GM18505 (cell line): ENCODE measurements around the gene FGD5.

Experiments
- ATAC-seq: cut with Tn5 transposase; IDR thresholded peaks from one replicate; pipeline ENCODE4 v1.9.1; 2021; ENCODE audit not compliant: unreplicated experiment
- POLR2A ChIP-seq: IDR thresholded peaks from 4 replicates; pipeline ENCODE4 v1.6.1; 2011; ENCODE audit warnings: borderline replicate concordance; ENCODE audit not compliant: insufficient read depth, insufficient read length; ENCODE audit errors: extremely low read depth

Gene FGD5

DNA sequence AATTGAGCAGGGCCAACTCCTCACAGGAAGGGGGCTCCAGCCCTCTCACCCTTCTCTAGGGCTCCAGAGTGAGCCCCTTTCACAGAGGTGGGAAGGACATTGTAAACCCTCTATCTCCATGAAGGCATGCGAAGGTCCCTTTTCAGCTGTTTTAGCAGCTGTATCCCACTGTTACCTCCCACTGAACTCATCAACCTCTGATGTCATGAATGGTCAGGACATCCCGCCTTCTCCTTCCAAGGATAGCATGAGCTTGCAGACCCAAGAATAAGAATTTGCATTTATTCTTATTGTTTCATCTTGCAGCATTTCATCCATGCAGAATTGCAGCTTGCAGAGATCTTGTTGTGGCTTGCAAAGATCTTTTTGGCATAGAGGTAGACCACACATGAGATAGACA is 24.3 kb upstream of the FGD5 start:
- no peak for ATAC-seq
- TF ChIP-seq POLR2A = no peak

DNA sequence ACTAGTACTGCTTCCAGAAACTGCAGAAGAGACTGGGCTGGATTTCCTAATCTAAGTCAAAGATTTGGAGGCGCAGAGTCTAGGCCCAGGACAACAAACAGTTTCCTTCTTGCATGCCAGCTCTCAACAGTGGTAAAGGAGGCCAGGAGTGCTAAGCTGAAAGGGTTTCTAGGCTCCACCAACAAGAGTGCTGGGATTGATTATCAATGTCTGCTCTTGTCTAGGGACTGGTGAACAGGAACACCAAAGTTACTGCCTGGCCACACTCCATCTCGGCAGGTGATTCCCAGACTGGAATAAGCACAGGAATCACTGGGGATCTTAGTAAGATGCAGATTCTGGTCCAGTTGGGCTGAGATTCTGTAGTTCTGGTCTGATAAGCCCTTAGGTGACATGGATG is 22.8 kb upstream of the FGD5 start:
- no peak for TF ChIP-seq POLR2A
- no peak for ATAC-seq

DNA sequence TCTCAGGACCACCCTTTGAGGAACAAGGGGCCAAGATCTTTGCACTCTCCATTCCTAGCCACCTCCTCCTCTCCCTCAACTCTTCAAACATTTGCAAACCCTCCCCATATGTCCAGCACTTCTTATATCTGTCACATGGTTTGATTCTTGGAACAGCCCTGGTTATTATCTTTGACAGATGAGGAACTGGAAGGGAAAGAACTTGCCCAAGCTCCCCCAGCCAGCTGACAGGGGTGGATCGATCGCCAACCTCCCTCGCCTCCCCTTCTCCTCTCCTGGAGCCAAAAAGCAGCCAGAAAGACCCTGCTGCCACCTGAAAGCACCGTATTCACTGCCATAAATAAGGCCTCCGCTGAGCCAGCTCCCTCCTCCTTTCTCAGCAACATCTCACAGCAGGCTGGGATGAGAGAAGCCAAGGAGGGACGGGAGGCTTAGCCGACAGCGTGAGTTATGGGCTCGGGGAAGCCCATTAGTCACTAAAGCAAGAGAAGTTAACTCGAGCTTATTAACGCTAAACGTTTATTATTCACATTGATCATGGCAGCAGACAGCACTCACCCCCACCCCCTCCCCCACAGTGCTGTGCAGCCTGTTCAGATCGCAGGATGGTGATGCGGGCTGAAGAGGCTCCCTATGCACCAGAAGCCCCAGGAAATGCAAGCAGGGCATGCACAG is 22.2 kb upstream of the FGD5 start:
- ATAC-seq = no peak
- TF ChIP-seq POLR2A = no peak

GRCh38 chr3:14797731-14798130 is 21.0 kb upstream of the FGD5 start:
- no peak for ATAC-seq
- TF ChIP-seq POLR2A = no peak

DNA sequence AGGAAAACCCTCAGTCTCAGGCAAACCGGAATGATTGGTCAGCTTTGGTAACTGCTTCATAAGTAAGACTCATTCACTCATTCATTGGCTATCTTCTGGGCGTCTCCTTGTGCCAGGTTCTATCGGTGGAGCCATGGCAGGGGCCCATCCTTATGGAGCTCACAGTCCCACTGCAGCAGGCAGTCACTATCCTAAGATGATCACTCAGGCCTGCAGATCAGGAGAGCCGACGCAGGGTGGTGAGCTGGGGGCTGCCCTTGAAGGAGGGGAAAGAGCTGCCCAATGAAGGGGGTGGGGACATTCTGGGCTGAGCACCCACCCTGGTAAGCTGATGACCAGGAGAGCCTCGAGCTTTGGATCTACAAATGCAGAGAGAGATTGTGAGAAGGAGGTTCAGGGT is 20.5 kb upstream of the FGD5 start:
- TF ChIP-seq POLR2A = no peak
- no peak for ATAC-seq

DNA sequence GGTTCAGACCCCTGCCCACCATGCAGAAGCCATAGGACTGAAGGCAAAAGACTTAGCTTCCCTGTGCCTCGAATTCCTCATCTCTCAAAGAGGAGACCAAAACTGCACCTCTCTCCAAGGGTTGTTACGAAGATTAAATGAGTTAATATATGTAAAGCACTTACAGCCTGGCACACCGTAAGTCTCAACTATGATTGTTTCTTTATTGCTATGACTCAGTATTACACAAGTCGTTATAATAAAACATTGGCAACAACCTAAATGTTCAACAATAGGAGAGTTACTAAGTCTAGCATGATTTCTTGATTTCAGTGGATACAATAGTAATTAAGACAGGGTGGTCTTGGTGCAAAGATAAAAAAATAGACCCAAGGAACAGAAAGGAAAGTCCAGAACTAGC is 19.6 kb upstream of the FGD5 start:
- ATAC-seq = no peak
- no peak for TF ChIP-seq POLR2A

GRCh38 chr3:14801031-14801430 is 17.7 kb upstream of the FGD5 start:
- ATAC-seq = no peak
- TF ChIP-seq POLR2A = no peak

DNA sequence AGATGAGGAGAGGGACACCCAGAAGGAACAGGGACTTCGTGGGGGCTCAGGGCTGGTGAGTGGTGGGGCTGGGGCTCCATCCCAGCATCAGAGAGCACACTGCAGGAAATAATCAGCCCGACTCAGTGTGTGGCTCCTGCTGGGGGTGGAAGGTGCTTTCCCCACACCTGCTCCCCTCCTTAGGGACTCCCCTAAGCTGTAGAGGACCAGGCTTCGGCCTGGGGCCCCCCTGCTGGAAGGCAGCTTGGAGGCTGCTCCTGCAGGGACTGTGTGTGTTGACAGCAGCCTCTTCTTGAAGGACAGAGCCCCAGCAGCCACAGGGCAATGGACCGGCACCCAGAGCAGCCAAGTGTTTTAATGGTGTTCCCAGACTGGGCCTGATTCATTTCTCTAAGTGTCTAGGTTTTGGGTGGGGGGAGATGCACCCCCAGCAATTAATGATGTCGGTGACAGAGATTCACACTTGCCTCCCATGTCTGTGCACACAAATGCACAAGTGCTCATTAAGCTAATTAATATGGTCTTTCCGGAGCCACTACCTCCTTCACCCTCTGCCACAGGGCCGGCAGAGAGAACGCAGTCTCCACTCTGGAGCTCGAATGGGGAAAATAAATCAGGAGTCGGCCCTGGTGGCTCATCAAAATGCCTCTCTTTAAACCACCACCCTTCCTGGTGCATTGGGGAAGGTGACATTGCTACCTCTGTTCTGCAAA is 16.9 kb upstream of the FGD5 start:
- ATAC-seq = no peak
- TF ChIP-seq POLR2A = no peak

DNA sequence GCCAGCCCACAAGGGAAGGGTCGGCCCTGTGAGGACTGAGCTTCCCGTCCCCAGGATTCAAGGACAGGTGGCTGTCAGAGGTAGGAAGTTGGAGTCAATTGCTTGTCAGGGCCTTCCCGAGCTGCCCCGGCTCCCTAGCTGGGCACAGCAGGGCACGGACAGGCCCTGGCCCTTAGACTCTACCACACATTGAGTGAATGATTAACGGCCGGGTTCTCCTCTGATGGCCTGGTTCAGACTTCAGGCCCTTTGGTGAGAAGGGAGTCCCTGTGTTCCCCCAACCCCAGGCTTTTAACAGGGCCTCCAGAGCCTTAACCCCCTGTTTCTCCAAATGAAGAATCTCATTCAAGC is 16.4 kb upstream of the FGD5 start:
- ATAC-seq = no peak
- no peak for TF ChIP-seq POLR2A

- ATAC-seq = no peak
- no peak for TF ChIP-seq POLR2A
Observed at GRCh38 chr3:14803101-14803980, 15.4 kb upstream of the FGD5 start.

- ATAC-seq = no peak
- no peak for TF ChIP-seq POLR2A
Observed at GRCh38 chr3:14803981-14804834, 14.6 kb upstream of the FGD5 start.

GRCh38 chr3:14804835-14805780 is 13.7 kb upstream of the FGD5 start:
- TF ChIP-seq POLR2A = no peak
- ATAC-seq = no peak
